Measurements from ENCODE around the gene P3H1.
"Not testable (repeated sequence)": the region's sequence is repeated elsewhere in the genome, so short reads cannot be mapped to it uniquely, and the experiment has no call there.

P3H1 gene

DNA sequence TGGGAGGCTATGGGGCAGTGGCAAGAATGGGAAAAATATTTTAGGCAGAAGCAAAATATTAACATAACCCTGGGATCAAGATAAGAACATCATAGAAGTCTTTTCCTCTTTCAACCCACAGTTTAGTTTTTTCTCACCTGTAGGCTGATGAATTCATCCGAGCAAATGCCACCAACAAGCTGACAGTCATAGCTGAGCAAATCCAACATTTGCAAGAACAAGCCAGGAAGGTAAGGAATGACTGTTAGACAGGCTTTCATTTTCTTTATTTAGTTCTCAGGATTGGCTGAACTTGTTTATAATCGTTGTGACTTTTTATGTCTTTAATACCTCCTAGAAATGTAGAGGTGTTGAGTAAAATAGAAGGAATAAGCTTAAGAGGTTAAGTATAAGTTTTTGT is 6.6 kb upstream of the P3H1 start:
- no peak for DNase-seq (ENCODE audit: low spot score)

DNA sequence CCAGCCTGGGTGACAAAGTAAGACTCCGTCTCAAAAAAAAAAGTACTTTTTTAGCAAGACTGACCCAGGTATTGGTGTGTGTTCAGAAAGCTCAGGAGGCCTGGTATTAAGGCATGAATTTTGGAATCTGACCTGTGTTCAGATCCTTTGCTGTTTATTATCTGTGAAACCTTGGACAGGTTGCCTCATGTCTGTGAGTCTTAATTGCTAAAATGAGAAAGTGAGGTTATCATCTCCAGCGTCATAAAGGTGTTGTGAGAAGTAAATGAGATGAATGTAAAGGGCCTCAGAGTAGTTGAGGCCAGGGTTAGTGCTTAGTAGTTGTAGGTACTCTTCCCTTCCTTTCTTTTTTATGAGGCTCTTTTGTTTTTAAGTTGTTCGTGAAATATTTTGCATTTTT is 3.0 kb upstream of the P3H1 start:
- no peak for DNase-seq (ENCODE audit: low spot score)

GRCh38 chr1:42768172-42768571 is 1.3 kb upstream of the P3H1 start:
- DNase-seq (ENCODE audit: low spot score) = no peak

DNA sequence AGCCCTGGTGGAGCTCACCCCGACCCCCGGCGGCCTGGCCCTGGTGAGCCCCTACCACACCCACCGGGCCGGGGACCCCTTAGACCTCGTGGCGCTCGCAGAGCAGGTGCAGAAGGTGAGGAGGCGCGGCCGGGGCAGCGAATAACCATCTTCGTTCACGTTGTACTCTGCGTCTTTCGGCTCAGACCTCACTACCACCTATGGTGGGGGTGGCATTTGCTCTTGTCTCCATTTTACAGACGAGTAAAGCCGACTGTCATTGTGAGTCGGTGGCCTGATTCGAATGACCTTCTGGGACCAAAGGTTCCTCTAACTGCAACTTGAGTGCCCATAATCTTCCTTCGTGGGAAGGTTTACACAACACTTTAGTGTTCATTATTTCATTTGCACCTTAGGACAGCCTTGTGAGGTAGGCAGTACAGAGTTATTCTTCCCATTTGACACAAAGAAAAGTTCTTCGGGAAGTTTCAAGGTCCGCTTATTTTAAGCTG is 727 bp upstream of the P3H1 start:
- DNase-seq (ENCODE audit: low spot score) = no peak

DNA sequence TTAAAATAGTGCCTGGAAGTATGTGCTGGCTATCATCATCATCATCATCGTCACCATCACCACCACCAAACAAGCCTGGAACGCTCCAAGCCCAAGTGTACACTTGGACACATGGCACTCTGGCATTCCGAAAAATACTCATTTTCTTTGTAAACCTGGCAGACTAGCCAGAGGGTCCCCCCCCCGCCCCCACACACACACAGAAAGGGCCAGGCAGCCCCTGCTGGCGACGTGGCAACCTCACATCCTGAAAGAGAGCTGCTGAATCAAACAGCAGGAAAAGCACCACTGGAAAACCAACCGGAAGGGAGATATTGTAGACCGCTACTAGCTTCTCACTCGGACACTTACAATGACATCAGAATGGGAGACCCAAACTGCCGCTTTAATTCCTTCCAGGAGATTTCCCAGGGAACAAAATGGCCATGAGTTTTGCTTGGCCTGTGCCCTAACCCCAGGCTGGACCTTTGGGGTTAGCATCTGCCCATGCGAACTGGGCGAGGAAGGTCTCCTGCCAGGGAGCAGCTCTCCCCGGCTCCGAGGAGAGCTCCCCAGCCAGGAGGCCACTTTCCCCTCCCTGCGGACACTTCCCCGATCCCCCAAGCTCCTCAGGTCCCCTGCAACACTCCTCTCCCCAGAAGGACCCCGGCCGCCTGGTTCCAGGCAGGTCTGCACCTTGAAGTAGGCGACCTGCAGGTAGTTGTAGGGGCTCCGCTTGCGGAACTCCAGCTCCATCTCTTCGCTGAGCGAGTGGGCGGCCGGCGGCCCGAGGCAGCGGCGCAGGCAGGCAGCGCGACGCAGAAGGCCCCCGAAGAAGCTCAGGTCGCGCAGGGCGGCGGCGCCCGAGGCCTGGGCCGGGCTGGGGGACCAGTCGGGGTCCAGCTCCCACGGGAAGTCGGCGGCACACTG is 742 bp downstream of the P3H1 start:
- peak; percentile 52 for DNase-seq (ENCODE audit: low spot score)

DNA sequence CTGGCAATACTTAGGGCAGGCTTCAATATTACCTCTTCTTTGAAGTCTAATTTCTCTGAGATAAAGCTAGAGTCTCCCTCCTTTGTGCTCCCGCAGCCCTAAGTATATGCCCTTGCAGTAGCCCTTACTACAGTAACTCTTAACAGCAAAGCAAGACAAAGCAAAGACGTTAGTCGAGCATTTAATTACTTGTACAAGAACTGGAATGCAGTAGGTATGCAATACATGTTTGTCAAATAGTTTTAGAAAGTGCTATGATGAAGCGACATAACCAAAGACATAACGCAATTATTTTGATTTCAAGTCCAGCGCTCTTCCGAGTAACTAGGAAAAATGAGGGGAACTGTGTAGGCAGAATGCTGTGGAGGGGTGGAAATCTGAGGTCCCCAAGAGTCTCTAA is 1.6 kb downstream of the P3H1 start:
- DNase-seq (ENCODE audit: low spot score) = no peak

DNA sequence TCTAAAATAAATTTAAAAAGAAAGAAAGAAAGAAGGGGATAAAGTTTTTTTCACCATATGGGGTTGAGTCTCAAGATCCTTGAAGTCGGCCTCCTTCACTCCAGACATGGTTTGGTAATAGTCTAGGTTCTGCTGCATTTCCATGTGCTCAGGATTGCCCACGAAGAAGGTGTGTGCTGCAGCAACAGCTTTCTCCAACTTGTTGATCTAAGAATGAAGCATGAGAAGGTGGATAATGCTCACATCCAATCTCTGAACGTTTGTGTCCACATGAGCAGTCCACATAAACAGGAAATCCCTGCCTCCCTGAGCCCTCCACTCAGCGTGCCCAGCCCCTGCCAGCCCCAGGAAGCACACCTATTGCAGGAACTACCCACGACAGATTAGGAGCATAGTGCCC is 4.6 kb downstream of the P3H1 start:
- no peak for DNase-seq (ENCODE audit: low spot score)

DNA sequence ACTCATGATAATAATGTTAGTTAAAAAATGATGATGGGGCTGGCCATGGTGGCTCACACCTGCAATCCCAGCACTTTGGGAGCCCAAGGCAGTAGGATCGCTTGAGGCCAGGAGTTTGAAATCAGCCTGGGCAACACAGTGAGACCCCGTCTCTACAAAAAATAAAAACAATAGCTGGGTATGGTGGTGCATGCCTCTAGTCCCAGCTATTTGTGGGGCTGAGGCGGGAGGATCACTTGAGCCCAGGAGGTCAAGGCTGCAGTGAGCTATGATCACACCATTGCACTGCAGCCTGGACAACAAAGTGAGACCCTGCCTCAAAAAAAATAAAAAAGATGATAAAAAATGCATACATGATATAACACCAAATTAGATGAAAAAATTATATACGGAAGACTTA is 5.3 kb downstream of the P3H1 start:
- no peak for DNase-seq (ENCODE audit: low spot score)

GRCh38 chr1:42759114-42759513 is 7.7 kb downstream of the P3H1 start:
- DNase-seq (ENCODE audit: low spot score) = no peak

DNA sequence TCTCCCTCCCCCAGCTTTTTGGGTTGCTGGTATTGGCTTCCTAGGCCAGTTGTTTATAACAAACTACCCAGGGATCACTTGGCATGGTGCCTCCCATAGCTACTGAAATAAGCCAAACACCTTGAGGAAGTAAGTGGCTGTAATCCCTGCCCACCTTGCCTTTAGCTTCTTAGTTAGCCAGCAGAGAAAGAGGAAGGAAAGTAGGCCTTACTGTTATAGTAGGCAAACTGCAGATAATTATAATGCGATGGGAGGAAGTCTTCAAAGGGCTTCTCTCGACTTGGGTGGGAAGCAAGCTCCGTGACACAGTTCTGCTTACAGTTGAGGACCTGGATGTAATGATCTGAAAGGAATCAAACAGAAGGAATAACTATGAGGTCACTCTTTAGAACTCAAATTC is 8.2 kb downstream of the P3H1 start:
- DNase-seq (ENCODE audit: low spot score) = no peak

- no peak for DNase-seq (ENCODE audit: low spot score)
Measured at GRCh38 chr1:42757892-42758275, 8.9 kb downstream of the P3H1 start.

- DNase-seq (ENCODE audit: low spot score) = peak; percentile 63
Measured at GRCh38 chr1:42756956-42757891, 9.6 kb downstream of the P3H1 start.

GRCh38 chr1:42753070-42753469 is 13.8 kb downstream of the P3H1 start:
- DNase-seq (ENCODE audit: low spot score) = no peak

DNA sequence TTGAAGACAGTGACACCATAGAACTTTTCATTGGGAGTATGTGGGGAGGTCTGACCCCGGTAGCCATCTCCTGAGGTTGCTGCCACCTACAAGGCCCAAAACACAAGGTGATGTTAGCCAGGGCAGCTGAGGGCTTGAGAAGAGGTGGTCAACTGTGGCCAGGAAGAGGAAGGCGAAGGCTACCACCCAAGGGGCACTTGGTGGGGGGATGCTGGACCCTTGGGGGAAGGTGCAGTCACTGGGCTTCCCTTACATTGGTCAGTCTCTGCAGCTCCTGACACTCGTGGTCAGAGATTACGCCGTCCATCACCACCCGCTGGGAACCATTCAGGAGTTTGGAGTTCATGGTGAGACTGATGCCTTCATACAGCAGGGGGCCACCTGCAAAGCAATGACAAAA is 14.5 kb downstream of the P3H1 start:
- DNase-seq (ENCODE audit: low spot score) = no peak

- not testable (repeated sequence) for DNase-seq (ENCODE audit: low spot score)
Measured at GRCh38 chr1:42751511-42752070, 15.2 kb downstream of the P3H1 start.

DNA sequence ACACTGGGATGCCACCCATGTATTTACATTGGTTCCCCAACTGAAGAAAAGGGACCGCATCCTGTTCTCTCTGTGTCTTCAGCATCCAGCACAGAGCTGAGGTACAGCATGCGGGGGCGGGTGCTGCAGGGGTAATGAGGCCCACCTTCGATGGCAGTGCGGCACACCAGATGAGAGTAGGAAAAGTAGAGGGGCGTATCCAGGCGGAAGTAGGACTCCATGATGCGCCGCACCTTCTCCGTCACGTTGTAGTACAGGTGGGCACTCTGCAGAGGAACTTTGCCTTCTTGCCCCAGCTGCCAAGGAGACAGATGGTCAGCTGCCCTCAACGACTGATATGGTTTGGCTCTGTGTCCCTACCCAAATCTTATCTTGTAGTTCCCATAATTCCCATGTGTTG is 16.8 kb downstream of the P3H1 start:
- DNase-seq (ENCODE audit: low spot score) = no peak

GRCh38 chr1:42748461-42749410 is 18.1 kb downstream of the P3H1 start:
- DNase-seq (ENCODE audit: low spot score) = no peak

DNA sequence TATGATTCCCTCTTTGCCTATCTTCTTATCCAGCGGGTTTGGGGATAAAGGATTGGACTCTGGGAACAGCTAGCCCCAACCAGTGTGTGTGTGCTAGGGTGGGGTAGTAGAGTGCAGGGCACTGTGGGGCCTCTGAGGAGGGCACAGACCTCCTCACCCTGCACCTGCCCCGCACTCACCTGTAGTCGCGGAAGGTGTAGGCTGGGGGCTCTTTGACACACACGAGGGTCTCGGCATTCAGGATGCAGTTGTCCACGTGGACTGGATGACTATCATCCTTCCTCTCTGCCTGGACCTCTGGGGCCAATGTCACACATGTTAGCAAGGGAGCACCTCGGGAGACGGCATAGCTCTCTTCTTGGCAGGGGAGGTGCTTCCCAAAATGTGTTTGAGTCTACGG is 18.8 kb downstream of the P3H1 start:
- no peak for DNase-seq (ENCODE audit: low spot score)

DNA sequence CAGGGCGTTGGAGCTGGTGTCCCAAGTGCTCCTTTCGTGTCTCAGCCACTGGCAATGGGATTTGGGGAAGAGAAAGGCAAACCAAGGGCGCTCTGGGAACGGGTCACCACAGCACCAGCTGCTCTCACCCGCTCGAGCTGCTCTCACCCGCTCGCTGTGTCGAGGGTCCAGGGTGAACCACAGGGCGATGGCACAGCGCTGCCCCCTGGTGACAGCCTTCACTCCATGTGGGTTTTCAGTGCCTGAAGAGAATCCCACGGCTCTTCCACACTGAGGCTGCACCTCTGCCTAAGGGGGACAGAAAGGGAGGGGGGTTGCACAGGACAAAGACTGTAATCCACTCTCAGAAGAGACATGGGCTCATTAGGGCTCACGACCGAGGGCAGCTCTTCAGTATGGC is 19.7 kb downstream of the P3H1 start:
- DNase-seq (ENCODE audit: low spot score) = no peak

DNA sequence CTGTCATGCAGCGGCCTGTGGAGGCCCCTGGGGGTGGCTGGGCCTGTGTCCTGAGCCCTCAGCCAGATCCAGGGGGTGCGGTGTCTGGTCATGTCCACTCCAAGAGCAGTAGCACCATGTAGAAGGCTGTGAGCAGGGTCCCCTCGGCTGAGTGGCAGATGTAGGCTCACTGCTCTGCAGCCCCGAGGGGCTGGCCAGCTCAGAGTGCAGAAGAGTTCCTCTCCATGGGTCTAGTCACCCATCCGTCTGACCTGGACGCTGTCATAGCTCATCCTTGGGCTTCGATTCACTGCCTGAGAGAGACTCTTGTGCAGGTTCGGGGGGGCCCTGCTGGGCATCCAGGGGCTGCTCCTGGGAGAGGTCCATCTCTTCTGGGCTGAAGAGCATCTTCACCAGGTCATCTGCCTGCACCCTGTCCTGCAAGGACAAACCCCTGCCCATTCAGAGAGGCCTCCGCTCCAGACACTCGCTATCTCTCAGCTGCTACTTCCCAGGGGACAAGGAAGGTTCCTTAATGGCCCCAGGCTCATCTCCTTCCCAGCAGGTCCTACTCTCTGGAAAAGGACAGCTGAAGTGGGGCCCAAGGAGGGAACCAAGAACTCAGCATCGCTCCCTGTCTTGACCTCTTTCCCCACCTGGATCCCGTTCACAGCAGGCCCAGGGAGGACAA is 20.3 kb downstream of the P3H1 start:
- DNase-seq (ENCODE audit: low spot score) = no peak

- no peak for DNase-seq (ENCODE audit: low spot score)
Measured at GRCh38 chr1:42745851-42746250, 21.0 kb downstream of the P3H1 start.
